Endothelial cell of umbilical vein (primary cell): Measurements from ENCODE around the gene SAPCD2. TPM values are rescaled to one million over a fixed set of nuclear protein-coding genes. Genes with fewer than 3 reads are reported as not detected.

Source experiments
- BruUV-seq: library from RNA; stranded (reverse); fragments of 400-500 nt; replicated peaks from 2 replicates; lab custom pipeline; 2021; lab: Mats Ljungman, UMichigan
- CTCF ChIA-PET: fragments of 300-600, 350-600 bp; sonication (Branson Sonifier 250); formaldehyde crosslinking; loops from one replicate; lab custom pipeline; 2021; ENCODE audit warnings: antibody characterized with exemption, inconsistent platforms; lab: Charles Lee
- POLR2A ChIA-PET: fragments of 300-600, 350-600 bp; sonication (Branson Sonifier 250); formaldehyde crosslinking; loops from one replicate; lab custom pipeline; 2021; ENCODE audit warnings: antibody characterized with exemption, inconsistent platforms; lab: Charles Lee
- DNase-seq: peaks from one replicate; pipeline ENCODE4 v3.0.0-alpha.2; 2011; ENCODE audit warnings: low read depth, low spot score
- FAIRE-seq: peaks from 2 replicates; lab custom pipeline; 2011; peaks lifted over from hg19 to GRCh38; lab: Jason Lieb, UNC
- H2AFZ ChIP-seq: 2 replicates; pipeline ENCODE4 v1.6.0; 2012; ENCODE audit warnings: low read depth, low read length, control low read depth, inconsistent platforms
- H3K27ac ChIP-seq: 2 replicates; pipeline ENCODE4 v1.5.1; 2011; ENCODE audit warnings: low read depth, mild to moderate bottlenecking, control low read depth, low read length, moderate library complexity; ENCODE audit not compliant: insufficient read depth
- H3K27me3 ChIP-seq, 2 experiments: 2 replicates each; pipeline versions ENCODE4 v1.6.0 to v1.6.1; 2011; ENCODE audit warnings: low read length in 2 of 2, mixed read lengths in 1 of 2; ENCODE audit not compliant: control insufficient read depth in 2 of 2, insufficient read depth in 2 of 2
- H3K36me3 ChIP-seq, 2 experiments: 2 replicates in 1 of 2; 3 replicates in 1 of 2; pipeline ENCODE4 v1.5.1; 2011; ENCODE audit warnings: low read length in 2 of 2, mild to moderate bottlenecking in 1 of 2, moderate library complexity in 1 of 2; ENCODE audit not compliant: control insufficient read depth in 2 of 2, insufficient read depth in 2 of 2; ENCODE audit errors: extremely low read depth in 1 of 2
- H3K4me1 ChIP-seq: 3 replicates; pipeline ENCODE4 v1.5.1; 2011; ENCODE audit warnings: mild to moderate bottlenecking, low read length; ENCODE audit not compliant: control insufficient read depth, insufficient read depth; ENCODE audit errors: extremely low read depth
- H3K4me2 ChIP-seq: 2 replicates; pipeline ENCODE4 v1.6.1; 2011; ENCODE audit warnings: low read length, control low read depth, mixed read lengths; ENCODE audit not compliant: insufficient read depth
- H3K4me3 ChIP-seq, 3 experiments: fragments of 200-600 bp in 1 of 3; sonication (generic), shearing (Covaris generic) in 1 of 3; replicated peaks in 1 of 3; 2 replicates each; pipeline ENCODE4 v1.5.1; 2011 to 2016; ENCODE audit warnings: control low read depth in 3 of 3, low read length in 3 of 3, mild to moderate bottlenecking in 2 of 3, inconsistent platforms in 1 of 3, low read depth in 1 of 3, moderate library complexity in 1 of 3; ENCODE audit not compliant: insufficient read depth in 1 of 3
- H3K79me2 ChIP-seq: 2 replicates; pipeline ENCODE4 v1.6.0; 2012; ENCODE audit warnings: low read length, inconsistent platforms; ENCODE audit not compliant: control insufficient read depth, insufficient read depth
- H3K9ac ChIP-seq: replicated peaks from 2 replicates; pipeline ENCODE3; 2011; ENCODE audit warnings: low read length, control low read depth; ENCODE audit not compliant: insufficient read depth; ENCODE audit errors: extremely low read depth
- H3K9me1 ChIP-seq: replicated peaks from 3 replicates; pipeline ENCODE4 v1.6.0; 2011; ENCODE audit warnings: mild to moderate bottlenecking, low read length; ENCODE audit not compliant: control insufficient read depth, insufficient read depth; ENCODE audit errors: extremely low read depth
- H3K9me3 ChIP-seq: replicated peaks from 2 replicates; pipeline ENCODE4 v1.5.1; 2012; ENCODE audit warnings: low read length, inconsistent platforms; ENCODE audit not compliant: control insufficient read depth, insufficient read depth
- H4K20me1 ChIP-seq: replicated peaks from 2 replicates; pipeline ENCODE3; 2011; ENCODE audit warnings: mild to moderate bottlenecking, low read length; ENCODE audit not compliant: control insufficient read depth, insufficient read depth; ENCODE audit errors: extremely low read depth
- EZH2 ChIP-seq: IDR thresholded peaks from 2 replicates; pipeline ENCODE4 v1.6.1; 2012; ENCODE audit warnings: borderline replicate concordance, low read depth, mild to moderate bottlenecking, moderate library complexity, low read length, inconsistent platforms; ENCODE audit not compliant: severe bottlenecking
- FOS ChIP-seq: IDR thresholded peaks from 2 replicates; pipeline ENCODE4 v1.6.1; 2011; ENCODE audit warnings: mild to moderate bottlenecking, low read length, moderate library complexity, borderline replicate concordance; ENCODE audit not compliant: insufficient read depth
- GATA2 ChIP-seq: IDR thresholded peaks from 2 replicates; pipeline ENCODE4 v1.7.0; 2011; ENCODE audit warnings: low read depth, mild to moderate bottlenecking, moderate library complexity, mixed read lengths, low read length; ENCODE audit not compliant: insufficient read length, insufficient read depth
- JUN ChIP-seq: IDR thresholded peaks from 2 replicates; pipeline ENCODE4 v1.6.1; 2011; ENCODE audit warnings: borderline replicate concordance, low read depth; ENCODE audit not compliant: insufficient read length, insufficient read depth
- MAX ChIP-seq: IDR thresholded peaks from 2 replicates; pipeline ENCODE4 v1.6.1; 2011; ENCODE audit not compliant: insufficient read depth, insufficient read length
- MYC ChIP-seq: IDR thresholded peaks from one replicate; pipeline ENCODE4 v1.6.1; 2011; ENCODE audit warnings: mild to moderate bottlenecking, low read depth, low read length
- POLR2A ChIP-seq: IDR thresholded peaks from 2 replicates; pipeline ENCODE4 v1.6.1; 2012; ENCODE audit warnings: low read depth, mild to moderate bottlenecking, control low read depth, low read length
- POLR2AphosphoS5 ChIP-seq: IDR thresholded peaks from 2 replicates; pipeline ENCODE4 v1.6.1; 2012; ENCODE audit warnings: low read depth, mild to moderate bottlenecking, control low read depth, low read length, moderate library complexity; ENCODE audit not compliant: insufficient read depth
- dilution Hi-C: fragments of 300-500 bp; cut with MboI; formaldehyde crosslinking; loops from one replicate; pipeline ENCODE4 v1.15.0; 2019; ENCODE audit warnings: low sequenced_read_pairs; ENCODE audit not compliant: extremely low pct_ligation_motif_present
- intact Hi-C: fragments of 100-400 bp; cut with micrococcal nuclease; formaldehyde crosslinking; loops from one replicate; pipeline ENCODE4 v1.10.0; 2022
- polyA plus RNA-seq, 4 experiments: library from polyadenylated mRNA; depleted of rRNA in 3 of 4; stranded (reverse) in 3 of 4; unstranded in 1 of 4; fragments of >200 nt; gene quantifications; 2 replicates each; pipeline versions ENCODE4 v1.2.1 to v1.2.3, GENCODE V29; 2011 to 2012; ENCODE audit warnings: missing spikeins in 1 of 4
- total RNA-seq: library from RNA; stranded (reverse); gene quantifications from 2 replicates; pipeline ENCODE4 v1.2.3, GENCODE V29; 2021

SAPCD2 gene
- total and polyA plus RNA-seq, 2 donors (not counting 3 experiments of a cell fraction or from before 2014, with no cell fraction given), result 11.5 to 27.8 TPM

DNA sequence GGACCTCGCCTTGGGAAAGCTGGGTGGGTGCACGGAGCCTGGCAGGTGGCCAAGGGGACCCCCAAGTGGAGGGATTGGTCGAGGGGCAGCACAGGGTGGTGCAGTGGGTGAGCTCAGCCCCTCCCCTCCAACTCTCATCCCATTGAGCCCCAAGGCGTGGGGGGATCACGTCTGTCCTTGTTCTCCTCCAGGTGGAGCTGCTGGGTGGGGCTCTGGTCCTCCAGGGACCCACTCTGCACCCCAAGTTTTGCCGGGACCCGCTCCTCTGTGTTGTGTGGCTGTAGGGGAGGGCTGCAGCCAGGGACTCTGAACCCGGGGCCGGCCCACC lies 34.9 kb downstream of the SAPCD2 start:
- no peak overlapping the region for H3K4me2 ChIP-seq
- no peak overlapping the region for H3K4me3 ChIP-seq
- intact Hi-C loops (loop anchor here (1.0 to 2.0 kb wide), 4 partner anchors 87 to 248 kb away; partner anchors contain the start of genes AJM1 and TMEM141), dilution Hi-C loops (no loop called here)
- no peak overlapping the region for H3K27ac ChIP-seq
- no peak overlapping the region for H2AFZ ChIP-seq
- H3K27me3 ChIP-seq, result no peaks in the 10 kb centered on the region
- TF ChIP-seq FOS (no peak), MYC (no peak), MAX (no peak), EZH2 (no peak), POLR2A (no peak), JUN (no peak), POLR2AphosphoS5 (no peak), GATA2 (no peak)
- ChIA-PET POLR2A (no interaction called here), CTCF (interaction anchor here (0.6 to 4.3 kb wide), 42 partner anchors 9 to 269 kb away, joined by 3 to 111 read pairs (median 4); partner anchors contain the start of genes AJM1, CLIC3, MAN1B1 and NPDC1)
- no TSS peak for BruUV-seq
- no peak overlapping the region for H3K9ac ChIP-seq
- DNase-seq (no peak), FAIRE-seq (no peak)
- H3K9me3 ChIP-seq, result no peaks in the 10 kb centered on the region
- H3K9me1 ChIP-seq, result no peaks in the 10 kb centered on the region
- H3K36me3 ChIP-seq, result peaks cover 0 to 15% of the 10 kb centered on the region in 2 experiments
- no peaks in the 10 kb centered on the region for H3K79me2 ChIP-seq
- no peaks in the 10 kb centered on the region for H4K20me1 ChIP-seq
- H3K4me1 ChIP-seq, result no peaks in the 10 kb centered on the region
